H9 (cell line): ENCODE measurements around the gene SPNS3. TPM values are rescaled to one million over a fixed set of nuclear protein-coding genes. Genes with fewer than 3 reads are reported as not detected.

ENCODE experiments used
- DNase-seq: peaks from one replicate; pipeline ENCODE4 v3.0.0-alpha.2; 2017
- H2AFZ ChIP-seq: one replicate; pipeline ENCODE4 v1.6.1; 2013; ENCODE audit warnings: mild to moderate bottlenecking, low read length, control low read depth, moderate library complexity
- H2AK5ac ChIP-seq: 2 replicates; pipeline ENCODE4 v1.6.1; 2013; ENCODE audit warnings: low read length, control low read depth, mixed read lengths; ENCODE audit not compliant: insufficient read length
- H2BK120ac ChIP-seq: one replicate; pipeline ENCODE4 v1.6.1; 2013; ENCODE audit warnings: low read depth, mild to moderate bottlenecking, low read length, control low read depth, inconsistent platforms; ENCODE audit not compliant: poor library complexity, severe bottlenecking
- H2BK12ac ChIP-seq: 2 replicates; pipeline ENCODE4 v1.6.1; 2013; ENCODE audit warnings: low read length, control low read depth, mixed read lengths, low read depth; ENCODE audit not compliant: insufficient read length
- H2BK15ac ChIP-seq: 2 replicates; pipeline ENCODE4 v1.6.1; 2013; ENCODE audit warnings: low read depth, low read length, control low read depth
- H2BK20ac ChIP-seq: one replicate; pipeline ENCODE4 v1.6.1; 2013; ENCODE audit warnings: low read depth, mild to moderate bottlenecking, low read length, control low read depth, inconsistent platforms; ENCODE audit not compliant: poor library complexity, severe bottlenecking
- H2BK5ac ChIP-seq: 2 replicates; pipeline ENCODE4 v1.6.1; 2013; ENCODE audit warnings: low read length, control low read depth, mixed read lengths; ENCODE audit not compliant: insufficient read length
- H3K14ac ChIP-seq: 2 replicates; pipeline ENCODE4 v1.6.1; 2013; ENCODE audit warnings: low read length, control low read depth; ENCODE audit not compliant: insufficient read depth
- H3K18ac ChIP-seq: 2 replicates; pipeline ENCODE4 v1.6.1; 2013; ENCODE audit warnings: low read depth, mild to moderate bottlenecking, mixed read lengths, low read length, control low read depth; ENCODE audit not compliant: insufficient read length
- H3K23ac ChIP-seq: 2 replicates; pipeline ENCODE4 v1.6.1; 2013; ENCODE audit warnings: low read length, control low read depth, mixed read lengths, low read depth; ENCODE audit not compliant: insufficient read length
- H3K23me2 ChIP-seq: 2 replicates; pipeline ENCODE4 v1.6.1; 2013; ENCODE audit warnings: low read depth, mild to moderate bottlenecking, mixed read lengths, low read length, control low read depth; ENCODE audit not compliant: insufficient read length, poor library complexity, severe bottlenecking
- H3K27ac ChIP-seq: 2 replicates; pipeline ENCODE4 v1.5.1; 2013; ENCODE audit warnings: low read length, control low read depth, mixed read lengths, low read depth; ENCODE audit not compliant: insufficient read length
- H3K27me3 ChIP-seq: 2 replicates; pipeline ENCODE4 v1.6.1; 2013; ENCODE audit warnings: low read length, control low read depth, inconsistent platforms; ENCODE audit not compliant: insufficient read depth
- H3K4ac ChIP-seq: 2 replicates; pipeline ENCODE4 v1.6.1; 2013; ENCODE audit warnings: low read depth, mild to moderate bottlenecking, control low read depth, inconsistent platforms, low read length, moderate library complexity
- H3K4me1 ChIP-seq: 2 replicates; pipeline ENCODE4 v1.6.1; 2013; ENCODE audit warnings: low read length, control low read depth, inconsistent platforms; ENCODE audit not compliant: insufficient read depth
- H3K4me2 ChIP-seq: 2 replicates; pipeline ENCODE4 v1.6.1; 2013; ENCODE audit warnings: low read length, control low read depth, mixed read lengths; ENCODE audit not compliant: insufficient read length, insufficient read depth
- H3K56ac ChIP-seq: 2 replicates; pipeline ENCODE4 v1.6.1; 2013; ENCODE audit warnings: low read depth, mild to moderate bottlenecking, mixed read lengths, low read length, control low read depth; ENCODE audit not compliant: insufficient read length
- H3K79me1 ChIP-seq: 2 replicates; pipeline ENCODE4 v1.6.1; 2013; ENCODE audit warnings: low read depth, mild to moderate bottlenecking, moderate library complexity, low read length, control low read depth, inconsistent platforms; ENCODE audit not compliant: insufficient read depth, poor library complexity, severe bottlenecking
- H3K79me2 ChIP-seq: 2 replicates; pipeline ENCODE4 v1.6.1; 2013; ENCODE audit warnings: low read length, control low read depth, inconsistent platforms; ENCODE audit not compliant: insufficient read depth
- H3K9ac ChIP-seq: 2 replicates; pipeline ENCODE4 v1.6.1; 2013; ENCODE audit warnings: low read length, control low read depth, mixed read lengths; ENCODE audit not compliant: insufficient read length; ENCODE audit errors: extremely low read depth
- H3K9me3 ChIP-seq: one replicate; pipeline ENCODE4 v1.6.1; 2013; ENCODE audit warnings: low read depth, low read length, inconsistent platforms; ENCODE audit not compliant: control insufficient read depth
- H3T11ph ChIP-seq: one replicate; pipeline ENCODE4 v1.6.1; 2013; ENCODE audit warnings: mild to moderate bottlenecking, low read length, control low read depth, inconsistent platforms
- H4K20me1 ChIP-seq: one replicate; pipeline ENCODE4 v1.6.1; 2013; ENCODE audit not compliant: control insufficient read depth, insufficient read length, insufficient read depth
- H4K5ac ChIP-seq: 2 replicates; pipeline ENCODE4 v1.6.1; 2013; ENCODE audit warnings: low read depth, mild to moderate bottlenecking, mixed read lengths, low read length, control low read depth; ENCODE audit not compliant: insufficient read length
- H4K8ac ChIP-seq: replicated peaks from 2 replicates; pipeline ENCODE4 v1.6.1; 2013; ENCODE audit warnings: low read length, control low read depth, mixed read lengths, low read depth; ENCODE audit not compliant: insufficient read length
- H4K91ac ChIP-seq: 2 replicates; pipeline ENCODE4 v1.6.1; 2013; ENCODE audit warnings: low read depth, mild to moderate bottlenecking, moderate library complexity, mixed read lengths, low read length, control low read depth; ENCODE audit not compliant: insufficient read length
- H3K27ac Mint-ChIP-seq, 3 experiments: 2 replicates in 2 of 3; 3 replicates in 1 of 3; pipeline ENCODE4 v1.8.0; 2020 to 2021; ENCODE audit warnings: mixed read lengths in 3 of 3, mild to moderate bottlenecking in 1 of 3, moderate library complexity in 1 of 3
- H3K27me3 Mint-ChIP-seq: 2 replicates; pipeline ENCODE4 v1.8.0; 2021; ENCODE audit warnings: low read depth, mild to moderate bottlenecking, moderate library complexity, mixed read lengths
- H3K36me3 Mint-ChIP-seq, 3 experiments: 2 replicates in 2 of 3; 3 replicates in 1 of 3; pipeline ENCODE4 v1.8.0; 2020 to 2021; ENCODE audit warnings: low read depth in 3 of 3, mixed read lengths in 3 of 3; ENCODE audit not compliant: insufficient read depth in 1 of 3
- H3K4me1 Mint-ChIP-seq, 2 experiments: 2 replicates each; pipeline ENCODE4 v1.8.0; 2020; ENCODE audit warnings: mixed read lengths in 2 of 2
- H3K4me3 Mint-ChIP-seq, 2 experiments: 2 replicates in 1 of 2; 3 replicates in 1 of 2; pipeline ENCODE4 v1.8.0; 2020 to 2021; ENCODE audit warnings: mild to moderate bottlenecking in 2 of 2, mixed read lengths in 2 of 2, moderate library complexity in 1 of 2
- H3K9me3 Mint-ChIP-seq, 2 experiments: 2 replicates in 1 of 2; 3 replicates in 1 of 2; pipeline ENCODE4 v1.8.0; 2020; ENCODE audit warnings: mild to moderate bottlenecking in 2 of 2, mixed read lengths in 2 of 2, moderate library complexity in 1 of 2
- CTCF ChIP-seq: fragments of 200-600 bp; sonication (generic); conservative IDR thresholded peaks from 3 replicates; pipeline ENCODE4 v1.8.0; 2021; ENCODE audit warnings: antibody characterized with exemption, mild to moderate bottlenecking
- WGBS: extraction: QIAGEN DNeasy Blood & Tissue Kit; methylation state at CpG from one replicate; pipeline ENCODE4 v1.1.7; 2013; ENCODE audit warnings: missing lambda C conversion rate, low lambda C conversion rate, mixed read lengths; ENCODE audit not compliant: insufficient read length; ENCODE audit errors: extremely low coverage; 5-methylcytosine and 5-hydroxymethylcytosine counted together
- total RNA-seq: library from RNA; stranded (reverse); gene quantifications from 2 replicates; pipeline ENCODE4 v1.2.1, GENCODE V29; 2021

The SPNS3 gene
- total RNA-seq, 1 experiment from 2014 or later, result not detected

DNA sequence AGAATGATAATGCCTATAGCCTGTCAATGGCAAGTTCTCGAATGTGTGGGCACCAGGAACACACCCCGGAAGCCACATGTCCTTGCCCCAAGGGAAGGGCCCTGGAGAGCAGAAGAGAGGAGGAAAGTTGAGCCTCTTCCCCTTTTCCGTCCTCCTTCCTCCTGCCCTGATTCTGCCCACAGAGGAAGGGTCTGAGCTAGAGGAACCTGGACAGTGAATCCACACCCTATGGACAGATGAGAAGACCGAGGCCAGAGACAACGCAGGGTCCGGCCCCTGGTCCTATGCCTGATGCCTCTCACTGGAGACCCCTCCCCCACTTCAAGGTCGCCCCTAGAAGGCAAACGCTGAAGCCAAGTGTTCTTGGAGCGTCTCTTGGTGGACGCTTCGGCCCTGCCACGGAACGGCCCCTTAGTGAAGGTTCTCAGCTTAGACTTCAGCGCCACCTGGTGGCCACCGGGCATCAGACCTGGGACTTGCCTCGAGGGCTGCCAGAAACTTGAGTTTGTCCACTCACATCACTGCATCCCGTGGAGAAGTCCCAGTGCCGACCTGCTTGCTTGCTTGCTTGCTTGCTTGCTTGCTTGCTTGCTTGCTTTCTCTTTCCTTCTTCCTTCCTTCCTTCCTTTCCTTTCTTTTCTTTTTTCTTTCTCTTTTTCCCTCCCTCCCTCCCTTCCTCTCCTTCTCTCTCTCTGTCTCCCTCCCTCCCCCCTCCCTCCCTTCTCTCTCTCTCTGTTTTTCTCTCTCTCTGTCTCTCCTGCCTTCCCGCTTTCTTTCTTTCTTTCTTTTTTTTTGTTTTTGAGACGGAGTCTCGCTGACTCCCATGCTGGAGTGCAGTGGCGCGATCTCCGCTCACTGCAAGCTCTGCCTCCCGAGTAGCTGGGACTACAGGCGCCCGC, 20.6 kb upstream of the SPNS3 start:
- peak; percentile 96 for TF ChIP-seq CTCF

More for the DNA sequence above, 20.6 kb upstream of the SPNS3 start:
- H2BK20ac ChIP-seq, result no peak overlapping the region
- H3K18ac ChIP-seq, result no peak overlapping the region
- no peak overlapping the region for H3K27ac ChIP-seq
- H4K8ac ChIP-seq, result no peak overlapping the region
- H3K79me2 ChIP-seq, result no peaks in the 10 kb centered on the region
- H3K27me3 ChIP-seq, result no peaks in the 10 kb centered on the region
- no peak overlapping the region for H2BK120ac ChIP-seq
- no peak overlapping the region for H4K5ac ChIP-seq
- H3K4me2 ChIP-seq, result no peak overlapping the region
- no peak overlapping the region for H2BK15ac ChIP-seq
- peaks cover 3% of the 10 kb centered on the region for H3K23me2 ChIP-seq
- no CpG with 5 or more reads among the region's 27 CpGs for WGBS
- H3K23ac ChIP-seq, result no peak overlapping the region
- H3K9me3 ChIP-seq, result no peaks in the 10 kb centered on the region
- peak overlapping the region; percentile 0 for H2AFZ ChIP-seq
- no peaks in the 10 kb centered on the region for H3K79me1 ChIP-seq
- 0 out of 2 replicates have a peak overlapping the region, but pooled peaks have one; percentile 54 for H3K14ac ChIP-seq
- peak; percentile 98 for DNase-seq
- H3K9ac ChIP-seq, result no peak overlapping the region
- H3K4ac ChIP-seq, result no peak overlapping the region
- Mint-ChIP-seq H3K27me3 (no peaks in the 10 kb centered on the region), H3K27ac (peak overlapping the region in 1 of 3 experiments; percentile 59; a peak in 1 of 7 replicates), H3K4me3 (peak overlapping the region in 1 of 2 experiments; percentile 26; a peak in 1 of 5 replicates), H3K9me3 (no peaks in the 10 kb centered on the region), H3K36me3 (no peaks in the 10 kb centered on the region), H3K4me1 (peaks cover 4 to 5% of the 10 kb centered on the region in 2 experiments)
- H4K20me1 ChIP-seq, result no peaks in the 10 kb centered on the region
- H3K4me1 ChIP-seq, result no peaks in the 10 kb centered on the region; the same call in 1 of the 2 replicates
- no peak overlapping the region for H2BK12ac ChIP-seq
- no peak overlapping the region for H3K56ac ChIP-seq
- no peak overlapping the region for H4K91ac ChIP-seq
- H3T11ph ChIP-seq, result no peak overlapping the region
- H2BK5ac ChIP-seq, result no peak overlapping the region
- no peak overlapping the region for H2AK5ac ChIP-seq
